WTC11 (cell line): ENCODE measurements around the gene PDE6D.

ENCODE experiments used
- JUN ChIP-seq: sonication (generic); formaldehyde crosslinking; IDR thresholded peaks from 2 replicates; pipeline ENCODE4 v1.8.0; 2023; ENCODE audit warnings: mild to moderate bottlenecking, missing genetic modification reagents
- NFE2L1 ChIP-seq: sonication (generic); formaldehyde crosslinking; IDR thresholded peaks from 2 replicates; pipeline ENCODE4 v1.8.1; 2023; ENCODE audit warnings: missing genetic modification reagents
- NFYB ChIP-seq: sonication (generic); formaldehyde crosslinking; conservative IDR thresholded peaks from 2 replicates; pipeline ENCODE4 v1.8.0; 2022; ENCODE audit warnings: low read depth, missing genetic modification reagents
- SOX15 ChIP-seq: fragments of 250-450 bp; sonication (Bioruptor Pico); IDR thresholded peaks from 2 replicates; pipeline ENCODE4 v1.9.0; 2021; ENCODE audit warnings: mild to moderate bottlenecking
- TF ChIP-seq, protein P1 (sequence below): fragments of 200-600 bp; IDR thresholded peaks from 2 replicates; pipeline ENCODE4 v1.8.0; 2022; ENCODE audit warnings: antibody characterized with exemption
- TF ChIP-seq, protein P2 (sequence below): sonication (generic); formaldehyde crosslinking; conservative IDR thresholded peaks from 2 replicates; pipeline ENCODE4 v1.8.1; 2022; ENCODE audit warnings: mild to moderate bottlenecking, missing genetic modification reagents
- TF ChIP-seq, protein P3 (sequence below): sonication (generic); formaldehyde crosslinking; IDR thresholded peaks from 2 replicates; pipeline ENCODE4 v1.8.1; 2022; ENCODE audit warnings: low read depth, missing genetic modification reagents, borderline replicate concordance
- TF ChIP-seq, protein P4 (sequence below): sonication (generic); formaldehyde crosslinking; IDR thresholded peaks from 2 replicates; pipeline ENCODE4 v1.8.1; 2022; ENCODE audit warnings: missing genetic modification reagents, borderline replicate concordance

DNA sequence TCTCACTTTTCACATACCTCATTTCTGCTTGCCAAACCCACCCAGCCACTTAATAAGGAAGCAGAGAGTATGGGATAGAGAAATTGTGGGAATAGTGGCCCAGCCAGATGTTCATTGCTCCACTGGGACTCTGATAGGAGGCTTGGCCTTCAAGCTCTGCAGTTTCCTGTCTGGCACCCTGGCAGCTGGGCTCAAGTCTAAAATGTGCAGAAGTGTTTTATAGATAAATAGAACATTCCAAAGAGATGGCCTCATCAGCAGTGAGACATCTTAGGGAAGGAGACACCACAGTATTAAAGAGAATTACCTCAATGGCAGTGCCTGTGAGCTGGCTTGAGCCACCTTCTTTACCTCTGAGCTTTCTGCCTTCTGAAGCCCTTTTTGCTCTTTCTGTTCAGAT, 29.8 kb upstream of the PDE6D start:
- TF ChIP-seq, protein P1, sequence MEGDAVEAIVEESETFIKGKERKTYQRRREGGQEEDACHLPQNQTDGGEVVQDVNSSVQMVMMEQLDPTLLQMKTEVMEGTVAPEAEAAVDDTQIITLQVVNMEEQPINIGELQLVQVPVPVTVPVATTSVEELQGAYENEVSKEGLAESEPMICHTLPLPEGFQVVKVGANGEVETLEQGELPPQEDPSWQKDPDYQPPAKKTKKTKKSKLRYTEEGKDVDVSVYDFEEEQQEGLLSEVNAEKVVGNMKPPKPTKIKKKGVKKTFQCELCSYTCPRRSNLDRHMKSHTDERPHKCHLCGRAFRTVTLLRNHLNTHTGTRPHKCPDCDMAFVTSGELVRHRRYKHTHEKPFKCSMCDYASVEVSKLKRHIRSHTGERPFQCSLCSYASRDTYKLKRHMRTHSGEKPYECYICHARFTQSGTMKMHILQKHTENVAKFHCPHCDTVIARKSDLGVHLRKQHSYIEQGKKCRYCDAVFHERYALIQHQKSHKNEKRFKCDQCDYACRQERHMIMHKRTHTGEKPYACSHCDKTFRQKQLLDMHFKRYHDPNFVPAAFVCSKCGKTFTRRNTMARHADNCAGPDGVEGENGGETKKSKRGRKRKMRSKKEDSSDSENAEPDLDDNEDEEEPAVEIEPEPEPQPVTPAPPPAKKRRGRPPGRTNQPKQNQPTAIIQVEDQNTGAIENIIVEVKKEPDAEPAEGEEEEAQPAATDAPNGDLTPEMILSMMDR: no peak
- TF ChIP-seq, protein P2, sequence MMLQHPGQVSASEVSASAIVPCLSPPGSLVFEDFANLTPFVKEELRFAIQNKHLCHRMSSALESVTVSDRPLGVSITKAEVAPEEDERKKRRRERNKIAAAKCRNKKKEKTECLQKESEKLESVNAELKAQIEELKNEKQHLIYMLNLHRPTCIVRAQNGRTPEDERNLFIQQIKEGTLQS: no peak
- no peak for TF ChIP-seq NFE2L1
- no peak for TF ChIP-seq JUN (CRISPR knock-in tag)
- TF ChIP-seq, protein P3, sequence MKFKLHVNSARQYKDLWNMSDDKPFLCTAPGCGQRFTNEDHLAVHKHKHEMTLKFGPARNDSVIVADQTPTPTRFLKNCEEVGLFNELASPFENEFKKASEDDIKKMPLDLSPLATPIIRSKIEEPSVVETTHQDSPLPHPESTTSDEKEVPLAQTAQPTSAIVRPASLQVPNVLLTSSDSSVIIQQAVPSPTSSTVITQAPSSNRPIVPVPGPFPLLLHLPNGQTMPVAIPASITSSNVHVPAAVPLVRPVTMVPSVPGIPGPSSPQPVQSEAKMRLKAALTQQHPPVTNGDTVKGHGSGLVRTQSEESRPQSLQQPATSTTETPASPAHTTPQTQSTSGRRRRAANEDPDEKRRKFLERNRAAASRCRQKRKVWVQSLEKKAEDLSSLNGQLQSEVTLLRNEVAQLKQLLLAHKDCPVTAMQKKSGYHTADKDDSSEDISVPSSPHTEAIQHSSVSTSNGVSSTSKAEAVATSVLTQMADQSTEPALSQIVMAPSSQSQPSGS (CRISPR knock-in tag): no peak
- TF ChIP-seq, protein P4, sequence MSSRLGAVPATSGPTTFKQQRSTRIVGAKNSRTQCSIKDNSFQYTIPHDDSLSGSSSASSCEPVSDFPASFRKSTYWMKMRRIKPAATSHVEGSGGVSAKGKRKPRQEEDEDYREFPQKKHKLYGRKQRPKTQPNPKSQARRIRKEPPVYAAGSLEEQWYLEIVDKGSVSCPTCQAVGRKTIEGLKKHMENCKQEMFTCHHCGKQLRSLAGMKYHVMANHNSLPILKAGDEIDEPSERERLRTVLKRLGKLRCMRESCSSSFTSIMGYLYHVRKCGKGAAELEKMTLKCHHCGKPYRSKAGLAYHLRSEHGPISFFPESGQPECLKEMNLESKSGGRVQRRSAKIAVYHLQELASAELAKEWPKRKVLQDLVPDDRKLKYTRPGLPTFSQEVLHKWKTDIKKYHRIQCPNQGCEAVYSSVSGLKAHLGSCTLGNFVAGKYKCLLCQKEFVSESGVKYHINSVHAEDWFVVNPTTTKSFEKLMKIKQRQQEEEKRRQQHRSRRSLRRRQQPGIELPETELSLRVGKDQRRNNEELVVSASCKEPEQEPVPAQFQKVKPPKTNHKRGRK (CRISPR knock-in tag): no peak
- no peak for TF ChIP-seq NFYB (CRISPR knock-in tag)
- no peak for TF ChIP-seq SOX15
